Measurements from ENCODE around the gene STEAP1B.
"Not testable (repeated sequence)": the region's sequence is repeated elsewhere in the genome, so short reads cannot be mapped to it uniquely, and the experiment has no call there.

STEAP1B gene

DNA sequence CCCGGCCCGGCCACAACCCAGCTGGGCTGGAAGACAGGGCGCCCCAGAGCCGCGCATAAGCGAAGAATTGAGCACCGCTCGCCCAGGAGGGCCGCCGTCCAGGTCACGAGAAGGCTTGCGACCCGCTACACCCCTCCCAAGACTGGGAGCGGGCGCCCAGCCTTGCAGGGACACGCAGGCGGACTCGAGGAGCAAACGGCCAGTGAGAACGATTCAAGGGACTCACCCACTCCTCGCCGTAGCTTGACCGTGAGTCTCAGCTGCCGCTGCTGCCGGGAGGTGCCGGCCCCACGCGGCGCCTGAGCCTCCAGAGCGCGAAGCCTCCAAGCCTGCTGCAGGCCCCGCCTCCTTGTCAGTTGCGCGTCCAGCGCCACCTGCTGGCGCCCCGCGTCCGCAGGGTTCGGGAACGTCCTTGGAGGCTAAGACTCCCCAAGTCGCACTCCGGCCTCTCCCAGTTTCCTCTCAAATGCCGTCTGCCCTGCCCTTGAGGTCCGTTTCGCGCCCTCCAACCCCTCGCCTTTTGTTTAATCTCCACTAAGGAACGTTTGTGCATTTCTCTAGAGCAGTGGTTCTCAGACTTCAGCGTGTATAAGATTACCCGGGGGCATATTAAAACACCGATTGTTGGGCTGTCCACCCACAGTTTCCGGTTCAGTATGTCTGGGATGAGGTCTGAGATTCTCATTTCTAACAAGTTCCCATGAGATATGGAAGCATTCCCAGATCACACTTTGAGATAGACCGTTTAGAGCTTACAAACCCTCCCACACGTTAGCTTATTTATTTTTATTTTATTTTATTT lies at the start of gene STEAP1B:
TSS of gene STEAP1B (minus strand) at position 301 of the 802 bp plus-strand sequence. CDS start 5,333 bp downstream, outside the sequence.
- peak; percentile 47 to 64 for DNase-seq (ENCODE audit: low read depth in 2 of 2, low spot score in 1 of 2)

DNA sequence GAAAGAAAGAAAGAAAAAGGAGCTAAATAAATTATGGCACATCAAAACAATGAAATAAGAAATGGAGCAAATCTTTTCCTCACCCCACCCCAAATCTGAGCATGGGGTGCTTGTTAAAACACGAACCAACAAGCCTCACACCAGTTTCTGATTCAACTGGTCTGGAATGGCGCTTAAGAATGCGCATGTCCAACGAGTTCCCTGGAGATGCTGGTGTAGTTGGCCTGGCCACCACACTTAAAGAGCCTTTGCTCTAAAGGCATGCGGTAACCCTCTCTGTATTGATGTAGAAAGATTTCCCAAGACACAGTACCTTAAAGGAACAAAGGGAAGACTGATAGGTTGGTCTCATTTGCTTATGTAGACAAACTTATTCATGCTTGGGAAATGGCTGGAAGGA lies 49.1 kb upstream of the STEAP1B start:
- no peak for DNase-seq (ENCODE audit: low read depth in 2 of 2, low spot score in 1 of 2)

DNA sequence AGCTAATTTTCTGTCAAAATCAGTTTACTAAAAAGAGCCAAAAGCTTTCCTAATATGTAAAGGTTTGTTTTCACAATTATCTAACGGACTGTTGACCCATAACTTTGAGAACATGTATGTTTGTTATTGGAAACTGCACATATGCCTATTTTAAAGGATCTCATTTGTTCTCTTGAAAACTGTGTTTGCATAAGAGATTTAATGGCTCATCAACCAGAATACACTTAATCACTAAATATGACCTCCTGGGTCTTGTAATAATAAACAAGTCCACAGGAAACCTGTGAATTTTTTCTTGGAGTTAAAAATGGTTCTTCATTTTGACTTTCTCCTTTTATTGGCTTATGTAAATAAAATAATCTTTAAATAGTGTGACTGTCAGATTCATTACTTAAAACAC lies 48.3 kb upstream of the STEAP1B start:
- DNase-seq (ENCODE audit: low read depth in 2 of 2, low spot score in 1 of 2): no peak

DNA sequence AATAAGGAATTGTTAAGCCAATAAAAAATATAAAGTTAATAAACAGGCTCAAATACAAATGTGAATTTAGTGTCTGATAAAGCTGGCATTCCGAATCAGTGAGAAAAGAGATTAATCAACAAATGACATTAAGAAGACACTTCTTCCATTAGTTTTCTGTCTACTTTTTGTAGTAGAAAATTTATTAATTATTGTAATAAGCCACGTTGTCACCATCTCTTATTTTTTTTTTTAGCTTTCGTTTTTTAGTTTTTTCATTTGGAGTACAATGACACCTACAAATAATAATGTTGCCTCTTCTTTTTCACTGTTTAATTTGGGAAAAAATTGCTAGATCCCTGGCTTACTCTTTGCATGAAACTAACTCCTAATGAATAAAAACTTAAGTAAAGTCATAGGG lies 46.8 kb upstream of the STEAP1B start:
- DNase-seq (ENCODE audit: low read depth in 2 of 2, low spot score in 1 of 2): no peak

DNA sequence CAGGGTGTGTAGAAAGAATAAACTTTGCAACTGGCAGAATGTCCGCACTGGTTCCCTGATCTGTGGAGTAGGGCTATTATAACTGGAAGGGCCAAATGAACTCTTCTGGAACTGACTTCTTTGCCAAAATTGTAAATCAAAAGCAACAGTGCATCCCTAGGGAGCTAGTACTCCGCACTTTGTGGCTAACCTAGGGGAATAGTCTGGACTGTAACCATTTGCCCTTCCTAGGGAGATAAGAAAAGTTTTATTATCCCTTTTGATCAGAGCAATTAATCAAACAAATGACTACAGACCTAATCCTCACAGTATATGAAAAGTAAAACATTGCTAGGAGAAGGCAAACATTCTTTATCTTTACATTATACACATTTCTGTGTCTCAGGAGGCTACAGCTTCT lies 45.5 kb upstream of the STEAP1B start:
- DNase-seq (ENCODE audit: low read depth in 2 of 2, low spot score in 1 of 2): no peak

DNA sequence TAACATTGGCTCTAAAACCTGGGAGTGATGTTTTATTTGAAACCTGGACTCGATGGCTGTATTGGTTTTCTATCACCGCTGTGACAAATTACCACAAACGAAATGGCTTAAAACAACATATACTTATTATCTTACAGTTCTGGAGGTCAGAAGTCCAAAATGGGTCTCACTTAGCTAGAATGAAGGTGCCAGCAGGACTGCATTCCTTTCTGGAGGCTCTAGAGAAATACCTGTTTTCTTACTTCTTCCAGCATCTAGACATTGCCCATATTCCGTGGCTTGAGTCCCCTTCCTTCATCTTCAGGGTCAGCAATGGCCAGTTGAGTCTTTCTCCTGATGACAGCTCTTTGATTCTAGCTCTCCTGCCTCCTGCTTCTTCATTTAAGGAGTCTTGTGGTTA lies 44.3 kb upstream of the STEAP1B start:
- DNase-seq (ENCODE audit: low read depth in 2 of 2, low spot score in 1 of 2): no peak

DNA sequence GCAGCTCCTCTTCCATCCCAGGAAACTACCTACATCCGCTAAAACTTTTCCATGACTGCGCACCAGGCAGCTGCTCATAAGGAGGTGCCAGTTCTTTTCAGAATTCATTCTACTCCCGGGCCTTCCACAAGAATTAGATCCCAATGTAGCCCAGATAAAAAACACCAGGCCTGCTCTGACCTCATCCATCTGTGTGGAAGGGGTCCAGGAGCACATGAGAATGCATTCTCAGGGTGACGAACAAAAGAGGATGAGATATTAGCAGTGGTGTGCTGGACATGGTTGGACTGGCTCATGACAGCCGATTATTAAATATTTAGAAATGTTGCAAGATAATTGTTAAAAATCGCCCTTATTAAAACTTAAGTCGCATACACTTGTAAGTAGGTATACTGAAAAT lies 43.2 kb upstream of the STEAP1B start:
- no peak for DNase-seq (ENCODE audit: low read depth in 2 of 2, low spot score in 1 of 2)

DNA sequence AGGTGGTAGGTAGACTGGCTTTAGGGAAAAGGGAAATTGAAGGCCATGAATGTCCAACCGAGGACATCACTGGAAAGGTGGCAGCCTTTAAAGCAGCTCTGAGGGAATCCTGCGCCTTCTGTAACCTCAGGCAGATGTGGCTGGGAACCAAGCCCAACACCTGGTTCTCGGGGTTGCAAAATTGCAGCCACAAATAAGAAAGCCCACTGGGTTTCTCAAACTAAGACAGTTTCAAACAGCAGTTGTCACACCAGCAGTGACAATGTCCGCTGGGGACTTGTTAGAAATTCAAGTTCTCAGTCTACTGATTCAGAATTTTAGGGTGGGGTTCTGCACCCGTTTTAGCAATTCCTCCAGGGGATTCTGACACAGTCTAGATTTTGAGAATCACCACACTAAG lies 42.7 kb upstream of the STEAP1B start:
- no peak for DNase-seq (ENCODE audit: low read depth in 2 of 2, low spot score in 1 of 2)

DNA sequence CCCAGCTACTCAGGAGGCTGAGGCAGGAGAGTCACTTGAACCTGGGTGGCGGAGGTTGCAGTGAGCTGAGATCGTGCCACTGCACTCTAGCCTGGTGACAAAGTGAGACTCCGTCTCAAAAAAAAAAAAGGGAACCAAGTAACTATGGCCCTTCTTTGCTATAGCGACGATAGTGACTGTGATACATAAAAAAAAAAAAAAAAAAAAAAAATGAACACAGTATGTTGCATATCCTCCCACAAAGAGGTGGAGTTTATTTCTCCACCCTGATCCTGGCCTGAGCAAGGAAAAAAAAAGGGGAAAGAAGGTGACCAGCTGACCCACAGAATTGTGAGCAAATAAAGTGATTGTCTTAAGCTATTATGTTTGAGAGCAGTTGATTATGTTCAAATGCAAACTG lies 42.3 kb upstream of the STEAP1B start:
- DNase-seq (ENCODE audit: low read depth in 2 of 2, low spot score in 1 of 2): no peak

DNA sequence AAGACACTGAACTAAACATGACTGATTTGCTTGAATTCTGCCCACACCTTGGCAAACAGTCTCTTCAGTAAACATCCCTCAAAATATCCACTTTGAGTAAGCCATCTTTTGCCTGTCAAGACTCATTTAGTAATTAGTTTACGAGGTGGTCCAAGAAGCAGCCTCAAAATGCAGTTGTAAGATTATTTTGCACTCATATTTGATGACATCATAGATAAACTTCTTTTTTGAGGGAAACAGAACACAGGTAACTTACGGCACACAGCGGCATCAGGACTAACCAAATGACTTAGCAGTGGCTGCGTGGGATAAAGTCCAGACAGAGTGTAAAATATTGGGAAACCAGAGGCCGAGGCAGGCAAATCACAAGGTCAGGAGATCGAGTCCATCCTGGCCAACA lies 41.8 kb upstream of the STEAP1B start:
- DNase-seq (ENCODE audit: low read depth in 2 of 2, low spot score in 1 of 2): no peak

DNA sequence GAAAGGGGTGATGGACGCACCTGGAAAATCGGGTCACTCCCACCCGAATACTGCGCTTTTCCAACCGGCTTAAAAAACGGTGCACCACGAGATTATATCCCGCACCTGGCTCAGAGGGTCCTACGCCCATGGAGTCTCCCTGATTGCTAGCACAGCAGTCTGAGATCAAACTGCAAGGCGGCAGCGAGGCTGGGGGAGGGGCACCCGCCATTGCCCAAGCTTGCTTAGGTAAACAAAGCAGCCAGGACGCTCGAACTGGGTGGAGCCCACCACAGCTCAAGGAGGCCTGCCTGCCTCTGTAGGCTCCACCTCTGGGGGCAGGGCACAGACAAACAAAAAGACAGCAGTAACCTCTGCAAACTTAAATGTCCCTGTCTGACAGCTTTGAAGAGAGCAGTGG lies 28.5 kb upstream of the STEAP1B start:
- DNase-seq (ENCODE audit: low read depth in 2 of 2, low spot score in 1 of 2): not testable (repeated sequence)

DNA sequence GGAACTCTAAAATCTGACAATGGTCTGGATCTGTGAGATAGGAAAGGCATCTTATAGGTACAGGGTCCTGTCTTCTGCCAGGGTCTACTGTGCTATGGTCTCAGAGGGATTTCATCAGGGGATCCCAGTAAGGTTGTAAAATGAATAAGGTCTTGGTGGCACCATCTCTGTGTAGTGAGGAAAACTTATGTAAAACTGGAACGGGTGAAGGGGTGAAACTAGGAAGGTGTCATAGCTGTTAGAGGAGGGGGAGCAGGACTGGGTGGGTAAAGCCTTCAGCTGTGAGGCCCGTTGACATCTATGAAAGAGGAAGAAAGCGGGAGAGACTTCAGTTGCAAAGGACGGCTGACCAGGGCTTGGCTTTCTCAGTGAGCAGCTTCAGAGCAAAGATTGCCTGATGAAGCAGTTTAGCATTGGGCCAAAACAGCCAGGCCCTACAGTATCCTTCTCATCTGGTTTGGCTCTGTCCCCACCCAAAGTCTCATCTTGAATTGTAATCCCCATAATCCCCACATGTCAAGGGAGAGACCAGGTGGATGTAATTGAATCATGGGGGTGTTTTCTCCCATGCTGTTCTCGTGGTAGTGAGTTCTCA lies 24.5 kb upstream of the STEAP1B start:
- not testable (repeated sequence) for DNase-seq (ENCODE audit: low read depth in 2 of 2, low spot score in 1 of 2)

DNA sequence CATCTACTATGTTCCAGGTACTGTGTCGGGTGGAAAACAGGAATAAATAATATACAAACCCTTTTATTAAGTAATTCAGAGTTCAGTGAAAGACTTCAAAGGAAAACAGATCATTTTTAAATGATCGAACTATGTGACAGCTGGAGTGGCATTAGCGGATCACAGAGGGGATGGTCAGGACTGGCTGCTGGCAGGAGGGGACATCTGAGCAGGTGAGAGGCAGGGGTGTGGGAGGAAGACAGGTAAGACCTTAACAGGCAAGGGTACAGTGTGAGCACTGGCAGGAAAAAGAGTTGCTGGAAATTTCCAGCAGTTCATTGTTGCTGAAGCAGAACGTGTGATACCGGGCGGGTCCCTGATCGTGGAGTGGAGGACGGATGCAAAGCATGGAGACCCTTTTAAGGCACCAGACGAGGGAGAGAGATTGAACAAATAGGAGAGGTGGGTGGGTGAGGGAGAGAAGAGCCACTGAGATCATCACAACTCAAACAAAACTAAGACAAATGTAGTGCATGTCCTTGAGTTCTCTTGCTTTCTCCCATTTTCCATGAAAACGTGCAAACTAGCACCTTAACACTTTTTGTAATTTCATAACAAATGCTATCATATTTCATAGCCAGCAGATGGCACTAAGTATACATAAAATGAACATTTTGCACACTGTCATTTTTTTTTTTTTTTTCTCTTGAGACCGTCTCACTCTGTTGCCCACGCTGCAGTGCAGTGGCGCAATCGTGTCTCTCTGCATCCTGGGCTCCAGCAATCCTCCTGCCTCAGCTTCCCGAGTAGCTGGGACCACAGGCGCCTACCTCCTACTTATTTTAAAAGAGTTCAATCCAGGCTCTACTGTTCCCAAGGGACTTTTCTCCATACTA lies 23.7 kb upstream of the STEAP1B start:
- DNase-seq (ENCODE audit: low read depth in 2 of 2, low spot score in 1 of 2): not testable (repeated sequence)

DNA sequence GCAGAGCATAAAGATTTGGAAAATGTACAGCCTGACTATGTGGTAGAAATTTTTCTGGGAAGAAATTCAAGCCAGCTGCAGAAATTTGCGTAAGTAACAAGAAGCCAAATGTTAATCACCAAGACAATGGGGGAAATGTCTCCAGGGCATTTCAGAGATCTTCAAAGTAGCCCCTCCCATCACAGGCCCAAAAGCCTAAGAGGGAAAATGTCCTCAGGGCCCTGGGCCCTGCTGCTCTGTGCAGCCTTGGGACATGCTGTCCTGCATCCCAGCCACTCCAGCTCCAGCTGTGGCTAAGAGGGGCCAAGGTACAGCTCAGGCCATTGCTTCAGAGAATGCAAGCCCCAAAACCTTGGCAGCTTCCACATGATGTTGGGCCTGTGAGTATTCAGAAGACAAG lies 19.6 kb upstream of the STEAP1B start:
- DNase-seq (ENCODE audit: low read depth in 2 of 2, low spot score in 1 of 2): not testable (repeated sequence)

DNA sequence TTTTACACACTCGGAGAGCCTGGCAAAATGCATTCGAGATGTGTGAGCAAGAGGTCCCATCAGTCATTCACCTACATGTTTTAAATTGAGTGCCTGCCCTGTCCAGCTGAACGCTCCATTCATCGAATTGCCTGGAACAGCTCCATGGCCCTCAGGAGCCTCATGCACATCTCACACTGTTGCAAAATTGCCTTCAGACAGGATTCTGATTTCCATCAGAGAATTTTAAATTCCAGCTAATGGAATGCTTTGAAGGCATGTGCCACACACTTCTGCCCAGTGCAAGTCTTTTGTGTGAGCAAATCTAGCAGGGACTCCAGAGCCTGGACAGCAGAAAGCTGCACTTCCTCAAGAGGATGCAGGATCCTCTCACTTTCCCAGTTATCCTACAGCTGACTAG lies 17.0 kb upstream of the STEAP1B start:
- not testable (repeated sequence) for DNase-seq (ENCODE audit: low read depth in 2 of 2, low spot score in 1 of 2)

DNA sequence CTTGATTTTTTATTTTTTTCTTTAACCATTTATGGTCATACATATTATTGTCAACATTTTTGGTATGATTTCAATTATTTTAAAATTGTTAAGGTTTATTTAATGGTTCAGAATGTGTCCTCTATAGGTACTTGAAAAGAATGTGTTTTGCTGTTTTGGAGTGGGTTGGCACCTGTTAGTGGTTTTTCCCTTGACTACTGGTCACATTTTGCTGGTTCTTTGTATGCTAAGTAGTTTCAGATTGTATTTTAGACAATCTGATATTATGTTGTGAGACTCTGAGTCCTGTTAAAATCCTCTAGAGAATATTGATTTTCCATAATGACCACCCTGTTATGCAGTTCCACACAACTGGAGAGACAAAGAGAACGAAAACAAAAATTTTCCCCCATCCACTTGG lies 15.0 kb upstream of the STEAP1B start:
- DNase-seq (ENCODE audit: low read depth in 2 of 2, low spot score in 1 of 2): not testable (repeated sequence)

DNA sequence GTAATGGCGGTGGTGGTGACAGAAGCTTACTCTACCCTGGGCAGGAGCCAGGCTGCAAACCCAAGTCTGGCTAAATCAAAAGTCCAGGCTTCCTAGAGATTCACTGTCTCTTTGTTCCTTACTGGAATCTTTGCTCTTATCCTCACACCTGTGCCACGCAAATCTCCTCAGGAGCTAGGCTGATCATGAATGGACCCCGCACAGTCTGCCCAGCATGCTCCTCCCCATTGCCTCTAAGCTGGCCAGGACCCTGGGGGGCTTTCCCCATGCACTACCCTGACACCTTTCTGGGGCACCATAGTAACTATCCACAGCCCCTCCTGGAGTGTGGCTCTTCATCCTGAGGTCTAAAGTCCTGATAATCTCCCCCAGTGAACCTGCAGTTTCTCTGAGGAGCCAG lies 7.3 kb upstream of the STEAP1B start:
- not testable (repeated sequence) for DNase-seq (ENCODE audit: low read depth in 2 of 2, low spot score in 1 of 2)

DNA sequence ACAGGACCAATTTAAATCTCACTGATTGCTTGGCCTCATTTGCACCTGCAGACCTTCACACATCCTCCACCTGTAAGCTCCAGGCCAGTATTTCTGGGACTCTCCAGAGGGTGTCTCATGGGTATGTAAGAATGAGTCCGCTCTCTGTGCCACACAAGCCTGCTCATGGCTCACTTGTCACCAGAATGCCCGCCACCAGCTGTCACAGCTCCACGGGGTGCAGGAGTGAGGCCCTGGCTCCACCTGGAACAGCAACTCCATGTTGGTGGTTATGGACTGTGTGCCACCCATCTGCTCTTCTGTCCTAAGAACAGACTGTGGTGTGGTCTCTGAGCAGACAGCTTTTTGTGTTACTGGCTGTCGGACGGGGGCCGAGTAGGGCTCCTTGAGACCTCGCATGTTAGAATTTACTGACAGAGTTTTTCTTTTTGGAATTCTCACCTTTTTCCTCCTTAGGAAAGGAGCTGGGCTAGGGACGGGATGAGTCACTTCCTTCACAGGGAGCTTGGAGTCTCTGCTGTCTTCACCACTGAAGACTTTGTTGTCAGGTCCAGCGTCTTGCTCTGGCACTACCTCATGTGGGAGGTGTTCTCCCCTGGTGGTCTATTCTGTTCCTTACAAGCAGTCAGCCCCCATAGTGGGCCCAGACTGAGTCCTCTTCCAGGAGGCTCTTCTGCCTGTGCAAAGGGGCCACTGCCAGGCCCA lies 6.5 kb upstream of the STEAP1B start:
- not testable (repeated sequence) for DNase-seq (ENCODE audit: low read depth in 2 of 2, low spot score in 1 of 2)

DNA sequence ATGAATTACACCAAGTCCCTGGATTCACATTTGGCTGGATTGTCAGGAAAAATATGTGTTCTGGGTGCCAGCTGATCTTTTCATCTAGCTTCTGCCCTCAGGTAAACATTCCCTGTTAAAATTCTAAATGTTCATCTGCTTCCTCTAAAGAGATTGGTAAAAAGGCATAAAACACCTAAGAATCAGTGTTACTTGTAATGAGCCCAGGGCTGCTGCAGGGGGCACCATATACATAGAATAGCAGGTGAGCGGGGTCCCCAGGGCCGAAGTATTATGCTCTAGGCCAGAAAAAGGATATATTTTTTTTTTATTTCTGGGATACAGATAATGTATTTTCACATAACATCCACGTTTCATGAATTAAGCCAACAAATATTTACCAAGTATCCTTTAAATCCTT lies 4.5 kb upstream of the STEAP1B start:
- DNase-seq (ENCODE audit: low read depth in 2 of 2, low spot score in 1 of 2): not testable (repeated sequence)

DNA sequence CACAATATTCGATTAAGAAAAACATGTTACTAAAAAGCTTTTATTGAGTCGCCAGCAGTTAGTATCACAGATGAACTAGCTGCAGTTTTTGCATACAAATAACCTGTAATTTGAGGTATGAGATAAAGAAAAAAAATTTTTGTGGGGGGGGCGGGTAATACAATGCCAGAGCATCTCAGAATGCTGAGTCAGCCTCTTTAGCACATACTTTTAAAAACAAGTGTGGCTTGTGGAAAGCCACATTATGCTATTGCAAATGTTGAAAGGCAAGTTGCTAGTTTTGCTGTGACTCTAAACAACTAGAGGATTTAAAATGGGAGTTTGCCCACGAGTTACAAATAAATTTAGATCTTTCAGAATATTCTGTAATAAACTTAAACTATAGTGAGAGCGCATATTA lies 2.1 kb upstream of the STEAP1B start:
- DNase-seq (ENCODE audit: low read depth in 2 of 2, low spot score in 1 of 2): not testable (repeated sequence)

DNA sequence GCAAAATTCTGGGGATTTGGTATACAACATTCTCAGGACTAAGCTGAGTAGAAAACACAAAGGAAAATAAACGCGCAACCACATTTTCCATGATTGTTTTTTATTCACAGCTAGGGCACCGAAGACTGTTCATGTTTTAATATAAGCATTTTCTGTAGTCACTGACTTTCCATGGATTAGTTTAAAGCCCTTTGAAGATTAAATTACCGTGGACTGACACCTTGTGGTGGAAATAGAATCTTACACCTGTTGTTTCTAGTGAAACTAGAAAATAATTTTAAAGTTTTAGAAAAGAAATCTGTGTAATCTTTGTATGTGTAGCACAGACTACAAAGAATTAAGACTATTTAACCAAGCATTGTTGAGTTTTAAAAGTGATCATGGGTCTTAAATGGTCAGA lies 1.3 kb upstream of the STEAP1B start:
- DNase-seq (ENCODE audit: low read depth in 2 of 2, low spot score in 1 of 2): not testable (repeated sequence)

All from stimulated activated CD8-positive, alpha-beta memory T cell treated with anti-CD3 and anti-CD28 coated beads, Interleukin-4, amount 100 ng/mL, for 1 hour (primary cell).